Measurements from ENCODE around the gene UNC13C.

DNA sequence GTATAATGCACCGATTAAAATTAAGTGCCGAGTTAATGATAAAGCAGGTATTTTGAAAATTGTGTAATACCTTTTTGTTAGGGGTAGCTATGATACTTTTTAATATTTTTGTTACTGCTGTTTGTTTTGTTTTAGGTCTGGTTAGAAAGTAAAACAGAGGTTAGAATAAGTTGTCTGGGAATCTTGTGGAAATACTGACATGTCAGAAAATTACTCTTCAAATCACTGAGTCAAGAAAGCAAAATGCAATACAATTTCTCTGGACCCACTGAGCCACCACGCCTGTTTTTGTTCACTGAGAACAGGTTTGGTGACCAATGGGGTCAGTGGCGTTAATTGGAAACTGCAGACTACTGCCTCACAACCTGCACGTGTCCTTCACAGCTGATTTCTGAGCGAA is 601.6 kb downstream of the UNC13C start:
- TF ChIP-seq POLR2AphosphoS5 (IDR thresholded peaks at IDR 0.05; ENCODE audit: low read depth, low read length) (no peak), POLR2A (IDR thresholded peaks at IDR 0.05; ENCODE audit: low read depth, low read length) (no peak)

Data from GM12892 (cell line).